ENCODE measurements around the gene TMEM250.
A peak's percentile ranks its signal among the peaks of the same experiment; 100 is the strongest.

DNA sequence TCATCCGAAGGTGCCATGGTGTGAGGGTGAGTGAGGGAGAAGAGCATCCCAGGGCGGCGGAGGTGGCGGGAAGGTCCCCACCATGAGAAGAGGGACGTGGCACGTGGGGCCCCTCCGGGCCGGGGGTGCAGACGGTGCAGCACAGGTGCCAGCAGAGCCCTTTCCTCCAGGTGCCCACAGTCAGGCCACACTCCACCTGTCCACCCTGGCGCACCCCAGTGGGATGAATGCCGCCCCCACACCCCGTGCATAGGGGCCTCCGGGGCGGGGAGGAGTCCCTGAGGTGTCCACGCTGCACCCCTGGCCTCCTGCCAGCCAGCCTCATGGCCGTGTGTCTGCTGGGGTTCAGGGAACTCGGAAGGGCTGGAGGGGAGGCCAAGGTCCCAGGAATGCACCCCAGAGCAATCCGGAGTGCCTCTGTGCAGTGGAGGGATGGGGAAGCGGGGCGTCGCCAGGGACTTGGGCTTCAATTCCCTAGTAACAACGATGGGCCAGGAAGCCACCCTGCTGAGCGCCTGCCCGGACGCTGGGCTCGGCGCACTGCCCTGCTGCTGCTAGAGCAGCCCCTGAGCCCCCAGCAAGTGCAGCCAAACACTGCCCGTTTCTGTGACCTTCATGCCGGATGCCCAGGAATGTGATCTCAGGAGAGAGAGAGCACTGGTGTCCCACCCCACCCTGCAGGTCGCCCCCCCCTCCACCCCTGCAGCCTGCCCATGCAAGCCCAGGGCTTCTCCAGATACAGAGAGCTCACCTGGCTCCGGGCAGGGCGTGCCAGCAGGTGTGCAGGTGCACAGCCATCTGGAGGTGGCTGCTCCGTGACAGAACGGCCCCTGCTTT lies 14.8 kb downstream of the TMEM250 start:
- TF ChIP-seq CEBPB (IDR thresholded peaks at IDR 0.05) (no peak), EGR1 (IDR thresholded peaks at IDR 0.05) (no peak), TAF1 (IDR thresholded peaks at IDR 0.05; ENCODE audit: low read depth) (no peak), EP300 (IDR thresholded peaks at IDR 0.05; ENCODE audit: borderline replicate concordance) (0 out of 2 replicates have a peak, but pooled peaks have one; percentile 11), RAD21 (IDR thresholded peaks at IDR 0.05; ENCODE audit: low read depth) (no peak), TCF12 (IDR thresholded peaks at IDR 0.05; ENCODE audit: low read depth) (no peak; the same call in 1 of the 2 replicates), CREB1 (IDR thresholded peaks at IDR 0.05; ENCODE audit: low read depth) (no peak), TEAD4 (IDR thresholded peaks at IDR 0.05) (no peak), FOXM1 (IDR thresholded peaks at IDR 0.05; ENCODE audit: borderline replicate concordance, low read depth) (no peak)
- TF ChIP-seq, protein P1, sequence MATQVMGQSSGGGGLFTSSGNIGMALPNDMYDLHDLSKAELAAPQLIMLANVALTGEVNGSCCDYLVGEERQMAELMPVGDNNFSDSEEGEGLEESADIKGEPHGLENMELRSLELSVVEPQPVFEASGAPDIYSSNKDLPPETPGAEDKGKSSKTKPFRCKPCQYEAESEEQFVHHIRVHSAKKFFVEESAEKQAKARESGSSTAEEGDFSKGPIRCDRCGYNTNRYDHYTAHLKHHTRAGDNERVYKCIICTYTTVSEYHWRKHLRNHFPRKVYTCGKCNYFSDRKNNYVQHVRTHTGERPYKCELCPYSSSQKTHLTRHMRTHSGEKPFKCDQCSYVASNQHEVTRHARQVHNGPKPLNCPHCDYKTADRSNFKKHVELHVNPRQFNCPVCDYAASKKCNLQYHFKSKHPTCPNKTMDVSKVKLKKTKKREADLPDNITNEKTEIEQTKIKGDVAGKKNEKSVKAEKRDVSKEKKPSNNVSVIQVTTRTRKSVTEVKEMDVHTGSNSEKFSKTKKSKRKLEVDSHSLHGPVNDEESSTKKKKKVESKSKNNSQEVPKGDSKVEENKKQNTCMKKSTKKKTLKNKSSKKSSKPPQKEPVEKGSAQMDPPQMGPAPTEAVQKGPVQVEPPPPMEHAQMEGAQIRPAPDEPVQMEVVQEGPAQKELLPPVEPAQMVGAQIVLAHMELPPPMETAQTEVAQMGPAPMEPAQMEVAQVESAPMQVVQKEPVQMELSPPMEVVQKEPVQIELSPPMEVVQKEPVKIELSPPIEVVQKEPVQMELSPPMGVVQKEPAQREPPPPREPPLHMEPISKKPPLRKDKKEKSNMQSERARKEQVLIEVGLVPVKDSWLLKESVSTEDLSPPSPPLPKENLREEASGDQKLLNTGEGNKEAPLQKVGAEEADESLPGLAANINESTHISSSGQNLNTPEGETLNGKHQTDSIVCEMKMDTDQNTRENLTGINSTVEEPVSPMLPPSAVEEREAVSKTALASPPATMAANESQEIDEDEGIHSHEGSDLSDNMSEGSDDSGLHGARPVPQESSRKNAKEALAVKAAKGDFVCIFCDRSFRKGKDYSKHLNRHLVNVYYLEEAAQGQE (IDR thresholded peaks at IDR 0.05; ENCODE audit: low read depth) = no peak
- TF ChIP-seq, protein P2, sequence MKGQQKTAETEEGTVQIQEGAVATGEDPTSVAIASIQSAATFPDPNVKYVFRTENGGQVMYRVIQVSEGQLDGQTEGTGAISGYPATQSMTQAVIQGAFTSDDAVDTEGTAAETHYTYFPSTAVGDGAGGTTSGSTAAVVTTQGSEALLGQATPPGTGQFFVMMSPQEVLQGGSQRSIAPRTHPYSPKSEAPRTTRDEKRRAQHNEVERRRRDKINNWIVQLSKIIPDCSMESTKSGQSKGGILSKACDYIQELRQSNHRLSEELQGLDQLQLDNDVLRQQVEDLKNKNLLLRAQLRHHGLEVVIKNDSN (IDR thresholded peaks at IDR 0.05) = no peak
